H9 (cell line): ENCODE data around the gene CD68. TPM values are rescaled to one million over a fixed set of nuclear protein-coding genes. Genes with fewer than 3 reads are reported as not detected.
A peak's percentile ranks its signal among the peaks of the same experiment; 100 is the strongest.

ENCODE experiments used
- DNase-seq: peaks from one replicate; pipeline ENCODE4 v3.0.0-alpha.2; 2017
- H2AFZ ChIP-seq: one replicate; pipeline ENCODE4 v1.6.1; 2013; ENCODE audit warnings: mild to moderate bottlenecking, low read length, control low read depth, moderate library complexity
- H2AK5ac ChIP-seq: 2 replicates; pipeline ENCODE4 v1.6.1; 2013; ENCODE audit warnings: low read length, control low read depth, mixed read lengths; ENCODE audit not compliant: insufficient read length
- H2BK120ac ChIP-seq: one replicate; pipeline ENCODE4 v1.6.1; 2013; ENCODE audit warnings: low read depth, mild to moderate bottlenecking, low read length, control low read depth, inconsistent platforms; ENCODE audit not compliant: poor library complexity, severe bottlenecking
- H2BK12ac ChIP-seq: 2 replicates; pipeline ENCODE4 v1.6.1; 2013; ENCODE audit warnings: low read length, control low read depth, mixed read lengths, low read depth; ENCODE audit not compliant: insufficient read length
- H2BK15ac ChIP-seq: 2 replicates; pipeline ENCODE4 v1.6.1; 2013; ENCODE audit warnings: low read depth, low read length, control low read depth
- H2BK20ac ChIP-seq: one replicate; pipeline ENCODE4 v1.6.1; 2013; ENCODE audit warnings: low read depth, mild to moderate bottlenecking, low read length, control low read depth, inconsistent platforms; ENCODE audit not compliant: poor library complexity, severe bottlenecking
- H2BK5ac ChIP-seq: 2 replicates; pipeline ENCODE4 v1.6.1; 2013; ENCODE audit warnings: low read length, control low read depth, mixed read lengths; ENCODE audit not compliant: insufficient read length
- H3K14ac ChIP-seq: 2 replicates; pipeline ENCODE4 v1.6.1; 2013; ENCODE audit warnings: low read length, control low read depth; ENCODE audit not compliant: insufficient read depth
- H3K18ac ChIP-seq: 2 replicates; pipeline ENCODE4 v1.6.1; 2013; ENCODE audit warnings: low read depth, mild to moderate bottlenecking, mixed read lengths, low read length, control low read depth; ENCODE audit not compliant: insufficient read length
- H3K23ac ChIP-seq: 2 replicates; pipeline ENCODE4 v1.6.1; 2013; ENCODE audit warnings: low read length, control low read depth, mixed read lengths, low read depth; ENCODE audit not compliant: insufficient read length
- H3K23me2 ChIP-seq: 2 replicates; pipeline ENCODE4 v1.6.1; 2013; ENCODE audit warnings: low read depth, mild to moderate bottlenecking, mixed read lengths, low read length, control low read depth; ENCODE audit not compliant: insufficient read length, poor library complexity, severe bottlenecking
- H3K27ac ChIP-seq: 2 replicates; pipeline ENCODE4 v1.5.1; 2013; ENCODE audit warnings: low read length, control low read depth, mixed read lengths, low read depth; ENCODE audit not compliant: insufficient read length
- H3K27me3 ChIP-seq: 2 replicates; pipeline ENCODE4 v1.6.1; 2013; ENCODE audit warnings: low read length, control low read depth, inconsistent platforms; ENCODE audit not compliant: insufficient read depth
- H3K4ac ChIP-seq: 2 replicates; pipeline ENCODE4 v1.6.1; 2013; ENCODE audit warnings: low read depth, mild to moderate bottlenecking, control low read depth, inconsistent platforms, low read length, moderate library complexity
- H3K4me1 ChIP-seq: 2 replicates; pipeline ENCODE4 v1.6.1; 2013; ENCODE audit warnings: low read length, control low read depth, inconsistent platforms; ENCODE audit not compliant: insufficient read depth
- H3K4me2 ChIP-seq: 2 replicates; pipeline ENCODE4 v1.6.1; 2013; ENCODE audit warnings: low read length, control low read depth, mixed read lengths; ENCODE audit not compliant: insufficient read length, insufficient read depth
- H3K56ac ChIP-seq: 2 replicates; pipeline ENCODE4 v1.6.1; 2013; ENCODE audit warnings: low read depth, mild to moderate bottlenecking, mixed read lengths, low read length, control low read depth; ENCODE audit not compliant: insufficient read length
- H3K79me1 ChIP-seq: 2 replicates; pipeline ENCODE4 v1.6.1; 2013; ENCODE audit warnings: low read depth, mild to moderate bottlenecking, moderate library complexity, low read length, control low read depth, inconsistent platforms; ENCODE audit not compliant: insufficient read depth, poor library complexity, severe bottlenecking
- H3K79me2 ChIP-seq: 2 replicates; pipeline ENCODE4 v1.6.1; 2013; ENCODE audit warnings: low read length, control low read depth, inconsistent platforms; ENCODE audit not compliant: insufficient read depth
- H3K9ac ChIP-seq: 2 replicates; pipeline ENCODE4 v1.6.1; 2013; ENCODE audit warnings: low read length, control low read depth, mixed read lengths; ENCODE audit not compliant: insufficient read length; ENCODE audit errors: extremely low read depth
- H3K9me3 ChIP-seq: one replicate; pipeline ENCODE4 v1.6.1; 2013; ENCODE audit warnings: low read depth, low read length, inconsistent platforms; ENCODE audit not compliant: control insufficient read depth
- H3T11ph ChIP-seq: one replicate; pipeline ENCODE4 v1.6.1; 2013; ENCODE audit warnings: mild to moderate bottlenecking, low read length, control low read depth, inconsistent platforms
- H4K20me1 ChIP-seq: one replicate; pipeline ENCODE4 v1.6.1; 2013; ENCODE audit not compliant: control insufficient read depth, insufficient read length, insufficient read depth
- H4K5ac ChIP-seq: 2 replicates; pipeline ENCODE4 v1.6.1; 2013; ENCODE audit warnings: low read depth, mild to moderate bottlenecking, mixed read lengths, low read length, control low read depth; ENCODE audit not compliant: insufficient read length
- H4K8ac ChIP-seq: replicated peaks from 2 replicates; pipeline ENCODE4 v1.6.1; 2013; ENCODE audit warnings: low read length, control low read depth, mixed read lengths, low read depth; ENCODE audit not compliant: insufficient read length
- H4K91ac ChIP-seq: 2 replicates; pipeline ENCODE4 v1.6.1; 2013; ENCODE audit warnings: low read depth, mild to moderate bottlenecking, moderate library complexity, mixed read lengths, low read length, control low read depth; ENCODE audit not compliant: insufficient read length
- H3K27ac Mint-ChIP-seq, 3 experiments: 2 replicates in 2 of 3; 3 replicates in 1 of 3; pipeline ENCODE4 v1.8.0; 2020 to 2021; ENCODE audit warnings: mixed read lengths in 3 of 3, mild to moderate bottlenecking in 1 of 3, moderate library complexity in 1 of 3
- H3K27me3 Mint-ChIP-seq: 2 replicates; pipeline ENCODE4 v1.8.0; 2021; ENCODE audit warnings: low read depth, mild to moderate bottlenecking, moderate library complexity, mixed read lengths
- H3K36me3 Mint-ChIP-seq, 3 experiments: 2 replicates in 2 of 3; 3 replicates in 1 of 3; pipeline ENCODE4 v1.8.0; 2020 to 2021; ENCODE audit warnings: low read depth in 3 of 3, mixed read lengths in 3 of 3; ENCODE audit not compliant: insufficient read depth in 1 of 3
- H3K4me1 Mint-ChIP-seq, 2 experiments: 2 replicates each; pipeline ENCODE4 v1.8.0; 2020; ENCODE audit warnings: mixed read lengths in 2 of 2
- H3K4me3 Mint-ChIP-seq, 2 experiments: 2 replicates in 1 of 2; 3 replicates in 1 of 2; pipeline ENCODE4 v1.8.0; 2020 to 2021; ENCODE audit warnings: mild to moderate bottlenecking in 2 of 2, mixed read lengths in 2 of 2, moderate library complexity in 1 of 2
- H3K9me3 Mint-ChIP-seq, 2 experiments: 2 replicates in 1 of 2; 3 replicates in 1 of 2; pipeline ENCODE4 v1.8.0; 2020; ENCODE audit warnings: mild to moderate bottlenecking in 2 of 2, mixed read lengths in 2 of 2, moderate library complexity in 1 of 2
- WGBS: extraction: QIAGEN DNeasy Blood & Tissue Kit; methylation state at CpG from one replicate; pipeline ENCODE4 v1.1.7; 2013; ENCODE audit warnings: missing lambda C conversion rate, low lambda C conversion rate, mixed read lengths; ENCODE audit not compliant: insufficient read length; ENCODE audit errors: extremely low coverage; 5-methylcytosine and 5-hydroxymethylcytosine counted together
- total RNA-seq: library from RNA; stranded (reverse); gene quantifications from 2 replicates; pipeline ENCODE4 v1.2.1, GENCODE V29; 2021
- TF ChIP-seq, protein P1 (sequence below): fragments of 200-600 bp; sonication (generic); conservative IDR thresholded peaks from 3 replicates; pipeline ENCODE4 v1.8.0; 2021; ENCODE audit warnings: antibody characterized with exemption, mild to moderate bottlenecking

CD68 gene
- total RNA-seq, 1 experiment from 2014 or later, result 0.42 TPM

GRCh38 chr17:7557147-7557764 is 22.2 kb upstream of the CD68 start:
- DNase-seq, result peak; percentile 74
- no peak overlapping the region for H3T11ph ChIP-seq

More at GRCh38 chr17:7557147-7557764, 22.2 kb upstream of the CD68 start:
- Histone ChIP-seq H3K4me2 (no peak overlapping the region), H2BK12ac (no peak overlapping the region), H2AFZ (no peak overlapping the region), H2AK5ac (no peak overlapping the region), H4K20me1 (no peaks in the 10 kb centered on the region), H3K18ac (no peak overlapping the region), H3K4me1 (0 out of 2 replicates have a peak, but pooled peaks cover 2% of the 10 kb centered on the region), H3K23ac (no peak overlapping the region), H2BK5ac (no peak overlapping the region), H3K14ac (no peak overlapping the region), H4K5ac (no peak overlapping the region), H3K56ac (no peak overlapping the region), H3K79me1 (peaks cover under 1% of the 10 kb centered on the region), H3K79me2 (peaks cover 1% of the 10 kb centered on the region; the same call in 1 of the 2 replicates), H3K27me3 (no peaks in the 10 kb centered on the region), H3K4ac (no peak overlapping the region), H4K91ac (no peak overlapping the region), H3K9ac (no peak overlapping the region), H3K27ac (no peak overlapping the region), H2BK20ac (no peak overlapping the region), H3K23me2 (peaks cover 6% of the 10 kb centered on the region), H3K9me3 (no peaks in the 10 kb centered on the region), H4K8ac (no peak overlapping the region), H2BK15ac (no peak overlapping the region), H2BK120ac (no peak overlapping the region)
- peak overlapping the region in 1 of 3 experiments; percentile 63; a peak in 2 of 7 replicates for H3K27ac Mint-ChIP-seq
- no peak overlapping the region for H3K4me3 Mint-ChIP-seq
- H3K27me3 Mint-ChIP-seq, result peaks cover 2% of the 10 kb centered on the region; the same call in 1 of the 2 replicates
- TF ChIP-seq, protein P1, sequence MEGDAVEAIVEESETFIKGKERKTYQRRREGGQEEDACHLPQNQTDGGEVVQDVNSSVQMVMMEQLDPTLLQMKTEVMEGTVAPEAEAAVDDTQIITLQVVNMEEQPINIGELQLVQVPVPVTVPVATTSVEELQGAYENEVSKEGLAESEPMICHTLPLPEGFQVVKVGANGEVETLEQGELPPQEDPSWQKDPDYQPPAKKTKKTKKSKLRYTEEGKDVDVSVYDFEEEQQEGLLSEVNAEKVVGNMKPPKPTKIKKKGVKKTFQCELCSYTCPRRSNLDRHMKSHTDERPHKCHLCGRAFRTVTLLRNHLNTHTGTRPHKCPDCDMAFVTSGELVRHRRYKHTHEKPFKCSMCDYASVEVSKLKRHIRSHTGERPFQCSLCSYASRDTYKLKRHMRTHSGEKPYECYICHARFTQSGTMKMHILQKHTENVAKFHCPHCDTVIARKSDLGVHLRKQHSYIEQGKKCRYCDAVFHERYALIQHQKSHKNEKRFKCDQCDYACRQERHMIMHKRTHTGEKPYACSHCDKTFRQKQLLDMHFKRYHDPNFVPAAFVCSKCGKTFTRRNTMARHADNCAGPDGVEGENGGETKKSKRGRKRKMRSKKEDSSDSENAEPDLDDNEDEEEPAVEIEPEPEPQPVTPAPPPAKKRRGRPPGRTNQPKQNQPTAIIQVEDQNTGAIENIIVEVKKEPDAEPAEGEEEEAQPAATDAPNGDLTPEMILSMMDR, result no peak
- no peaks in the 10 kb centered on the region for H3K9me3 Mint-ChIP-seq
- no CpG with 5 or more reads among the region's 19 CpGs for WGBS
- H3K4me1 Mint-ChIP-seq, result peaks cover 37 to 54% of the 10 kb centered on the region in 2 experiments
- peaks cover 0 to under 1% (median 0%) of the 10 kb centered on the region in 3 experiments; a peak in 2 of 7 replicates for H3K36me3 Mint-ChIP-seq
